HG03097 (cell line): ENCODE results near the gene ZNF827.

Source experiments
- ATAC-seq: cut with Tn5 transposase; IDR thresholded peaks from one replicate; pipeline ENCODE4 v1.9.1; 2021; ENCODE audit not compliant: unreplicated experiment, low FRiP score

The ZNF827 gene

DNA sequence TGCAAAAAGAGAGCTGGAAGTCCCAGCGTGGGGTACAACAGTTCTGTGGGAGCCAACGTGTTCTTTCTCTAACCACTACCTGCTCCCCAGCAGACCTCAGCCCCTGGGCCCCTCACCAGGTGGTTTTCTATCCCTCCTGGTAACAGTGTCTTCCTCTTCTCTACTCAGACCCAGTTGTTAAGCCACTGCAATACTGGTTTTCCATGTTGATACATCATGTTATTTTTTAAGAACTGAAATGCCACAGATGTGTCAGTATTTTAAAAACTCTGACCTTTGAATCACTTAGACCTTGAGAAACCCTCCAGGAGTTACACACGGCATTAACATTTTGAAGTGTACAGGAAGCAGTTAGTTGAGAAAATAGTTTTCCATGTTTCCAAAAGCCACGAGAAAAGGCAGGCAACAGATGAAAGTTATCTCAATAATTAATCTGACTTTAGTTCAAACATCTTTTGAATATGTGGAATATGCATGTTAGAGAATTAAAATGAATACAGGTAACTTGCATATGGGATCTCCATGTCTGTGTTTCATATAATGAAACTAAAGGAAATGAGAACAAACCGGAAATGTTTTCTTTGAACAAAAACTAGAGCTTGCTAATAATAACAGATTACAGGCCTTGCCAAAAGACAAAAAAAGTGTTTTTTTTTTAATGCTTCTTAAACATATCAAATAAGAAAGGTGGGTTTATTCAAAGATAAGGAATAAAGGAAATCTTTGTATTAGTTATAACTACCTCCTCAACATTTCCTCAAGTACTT lies 108.8 kb downstream of the ZNF827 start:
- peak; percentile 59 for ATAC-seq

- peak; percentile 62 for ATAC-seq
These were observed 109.7 kb downstream of the ZNF827 start for GRCh38 chr4:145828802-145829485.

- no peak for ATAC-seq
These were observed 110.7 kb downstream of the ZNF827 start for GRCh38 chr4:145827885-145828284.

DNA sequence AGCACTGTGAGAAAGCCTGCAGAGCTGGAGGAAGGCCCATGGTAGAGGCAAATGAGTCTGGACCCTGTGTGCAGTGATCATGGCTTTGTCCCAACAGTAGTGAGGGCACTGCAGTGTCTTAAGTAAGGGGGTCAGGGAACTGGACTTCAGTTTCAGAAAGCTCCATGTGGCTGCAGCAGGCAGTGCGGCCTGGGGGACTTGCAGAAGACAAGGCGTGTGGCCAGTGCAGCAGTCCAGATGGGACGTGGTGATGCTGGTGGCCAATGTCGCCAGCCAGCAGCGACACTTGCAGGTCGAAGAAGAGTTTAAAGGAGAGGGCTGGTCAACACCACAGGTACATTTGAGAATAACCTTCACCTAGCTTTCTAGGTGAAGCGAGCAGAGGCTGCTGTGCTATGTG lies 113.4 kb downstream of the ZNF827 start:
- ATAC-seq: no peak

DNA sequence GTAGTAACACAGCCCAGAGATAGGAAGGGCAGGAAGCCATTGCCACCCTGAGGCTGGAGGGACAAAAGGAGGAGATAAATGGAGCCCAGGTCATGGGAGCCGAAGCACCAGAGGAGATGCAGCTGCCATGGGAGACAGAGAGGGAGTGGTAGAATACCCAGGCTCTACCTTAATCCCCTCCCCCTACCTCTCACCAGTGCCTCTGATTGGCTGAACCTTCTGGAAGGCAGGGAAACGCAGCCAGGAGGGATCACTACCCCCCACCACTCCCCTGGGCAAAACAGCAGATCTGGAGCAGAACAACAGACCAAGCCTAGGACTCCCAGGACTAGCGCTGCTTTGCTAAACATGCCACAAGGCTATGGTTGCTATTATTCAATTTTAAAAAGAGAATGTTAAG lies 114.2 kb downstream of the ZNF827 start:
- no peak for ATAC-seq

DNA sequence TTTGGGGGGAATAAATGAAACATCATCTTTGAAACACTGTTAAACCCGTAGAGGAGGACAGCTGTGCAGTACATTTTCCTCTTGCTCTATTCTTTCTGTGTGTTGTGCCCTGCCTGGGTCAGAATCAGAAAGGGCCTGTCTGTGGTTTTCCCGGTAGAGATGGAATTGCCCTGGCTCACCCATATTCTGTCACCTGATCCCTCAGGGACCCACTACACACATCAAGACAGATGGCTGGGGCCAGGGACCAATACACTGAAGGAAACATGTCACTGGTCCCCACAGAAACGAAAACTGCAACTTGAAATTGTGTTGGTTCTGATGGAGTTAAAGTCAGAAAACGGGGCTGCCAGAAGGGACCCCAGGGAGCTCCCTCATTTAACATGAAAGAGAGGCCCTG lies 114.9 kb downstream of the ZNF827 start:
- no peak for ATAC-seq

GRCh38 chr4:145822581-145822980 lies 116.0 kb downstream of the ZNF827 start:
- no peak for ATAC-seq

DNA sequence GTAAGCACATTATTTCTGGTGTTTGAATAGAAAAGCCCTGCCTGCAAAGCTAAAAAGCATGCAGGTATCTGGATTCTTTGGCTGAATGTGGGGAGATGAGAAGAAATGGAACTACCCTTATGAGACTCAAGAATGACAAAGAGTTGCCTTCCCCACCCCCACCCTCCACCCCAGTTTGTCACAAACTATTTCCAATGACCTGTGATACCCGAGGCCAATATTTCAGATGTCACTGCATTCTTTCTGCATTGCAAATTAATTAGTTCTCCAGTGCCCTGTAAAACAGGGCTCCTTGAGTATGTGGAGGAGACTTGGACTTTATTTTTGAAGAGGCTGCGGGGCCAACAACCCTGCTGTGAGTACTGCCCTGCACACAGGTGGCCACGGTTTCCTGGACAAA lies 116.4 kb downstream of the ZNF827 start:
- no peak for ATAC-seq

DNA sequence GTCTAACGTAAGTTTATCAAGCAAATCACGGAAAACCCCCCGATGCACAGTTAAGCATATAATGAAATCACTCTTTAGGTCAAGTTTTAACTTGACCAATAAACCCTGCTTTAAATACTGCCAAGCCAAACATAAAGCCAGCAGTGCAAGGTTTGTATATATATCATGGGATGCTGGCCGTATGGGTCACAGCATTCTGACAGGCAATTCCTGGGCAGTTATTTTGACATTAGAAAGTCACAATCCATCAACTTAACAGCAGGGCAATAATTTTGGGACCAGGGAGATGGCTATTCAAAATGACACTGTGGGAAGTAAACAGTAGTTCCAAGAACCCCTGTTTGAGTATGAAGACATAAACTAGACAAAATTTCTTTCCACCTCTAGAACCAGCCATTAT lies 116.9 kb downstream of the ZNF827 start:
- ATAC-seq: no peak

DNA sequence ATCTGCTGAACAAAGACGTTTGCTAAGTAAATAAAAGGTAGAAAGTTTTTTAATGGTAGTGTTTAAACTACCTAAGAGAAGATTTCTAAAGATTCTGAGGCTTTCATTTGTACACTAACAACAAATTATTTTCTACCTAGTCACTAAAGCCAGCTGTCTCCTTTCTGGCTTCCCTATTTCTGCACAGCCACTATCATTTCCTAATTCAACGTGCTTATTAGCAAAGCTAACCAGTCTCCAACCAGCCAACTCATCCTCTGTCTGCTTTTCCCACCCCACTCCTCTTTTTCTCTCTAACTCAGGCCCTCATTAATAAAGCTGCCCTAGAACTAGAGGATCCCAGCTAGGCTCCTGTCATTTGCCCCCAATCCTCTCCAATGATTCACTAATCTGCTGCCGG lies 118.2 kb downstream of the ZNF827 start:
- ATAC-seq: no peak

DNA sequence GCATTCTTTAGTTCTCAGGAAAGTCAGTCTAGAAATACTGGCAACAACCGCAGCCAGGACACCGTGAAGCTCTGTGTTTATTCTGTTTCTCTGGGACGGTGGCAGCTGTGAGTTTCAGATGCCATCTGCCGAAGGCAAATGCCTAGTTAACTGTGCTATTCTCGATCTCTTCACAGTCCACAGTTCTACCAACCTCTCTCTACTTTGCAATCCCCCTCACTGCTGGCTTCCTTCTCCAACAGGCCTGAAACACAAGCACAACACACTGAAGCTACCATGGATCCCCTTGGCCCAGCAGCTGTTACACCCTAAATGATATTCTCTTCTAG lies 118.8 kb downstream of the ZNF827 start:
- ATAC-seq: peak; percentile 59

DNA sequence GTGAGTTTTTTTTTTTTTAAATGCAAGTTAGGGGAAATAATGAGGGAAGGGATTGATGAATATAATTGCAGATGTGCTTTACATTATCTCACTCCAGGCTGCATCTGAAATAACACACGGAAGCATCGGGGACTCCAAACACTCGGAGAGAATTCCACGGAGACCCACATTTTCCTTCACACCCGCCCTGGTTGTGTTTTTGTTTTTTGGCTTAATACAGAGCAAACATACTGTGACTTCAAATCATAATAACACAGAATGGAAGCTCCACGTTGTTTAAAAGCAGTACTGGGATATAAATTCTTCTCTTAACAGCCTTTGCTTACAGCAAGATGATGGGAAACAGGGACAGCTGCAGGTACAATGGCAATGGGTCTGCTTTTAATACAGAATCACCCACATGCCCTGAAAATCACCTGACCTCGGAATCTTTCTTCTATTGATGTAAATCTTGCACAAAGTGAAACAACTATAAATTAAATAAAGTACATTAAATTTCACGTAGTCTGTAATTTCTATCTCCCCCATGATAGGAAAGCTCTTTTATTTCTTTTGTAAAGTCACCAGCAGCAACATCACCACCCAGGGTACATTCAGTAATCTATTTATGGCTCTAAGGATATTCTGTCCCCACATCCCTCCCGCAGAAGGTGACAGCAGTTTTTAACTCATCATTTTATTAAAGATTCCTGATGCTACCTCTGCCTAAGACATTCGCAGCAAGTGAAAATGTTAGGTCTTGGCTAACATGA lies 119.3 kb downstream of the ZNF827 start:
- no peak for ATAC-seq

DNA sequence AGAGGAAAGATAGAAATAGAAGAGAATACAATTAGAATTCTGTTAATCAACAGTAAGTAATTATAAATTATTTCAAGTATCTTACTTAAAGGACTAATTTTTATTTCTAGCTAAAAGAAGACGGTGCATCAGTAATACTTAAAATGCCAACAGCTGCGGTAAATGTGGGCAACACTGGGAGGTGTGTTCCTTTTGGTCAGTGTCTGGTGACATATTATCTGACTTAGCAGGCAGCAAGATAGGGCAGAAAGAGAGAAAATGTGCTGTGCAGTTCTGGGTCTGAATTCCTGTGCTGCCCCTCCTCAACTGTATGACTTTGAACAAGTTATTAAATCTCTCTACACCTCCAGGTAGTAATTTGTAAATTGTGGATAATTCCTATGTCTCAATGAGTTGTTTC lies 120.6 kb downstream of the ZNF827 start:
- ATAC-seq: no peak

DNA sequence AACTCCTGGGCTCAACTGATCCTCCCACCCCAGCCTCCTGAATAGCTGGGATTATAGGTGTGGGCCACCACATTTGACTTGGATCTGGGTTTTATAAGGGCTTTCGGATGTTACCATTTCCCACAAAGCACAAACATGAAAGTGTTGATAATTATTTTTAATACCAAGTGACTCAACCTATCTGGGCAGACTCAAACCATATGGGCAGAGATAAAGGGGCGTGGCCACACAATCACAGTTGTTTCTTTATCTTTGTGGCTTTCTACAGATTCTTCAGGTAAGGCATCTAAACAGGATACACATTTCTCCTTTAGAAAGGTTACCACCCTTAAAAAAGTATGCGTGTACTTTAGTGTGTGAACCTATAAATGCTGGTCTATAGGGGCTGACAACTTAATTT lies 122.5 kb downstream of the ZNF827 start:
- no peak for ATAC-seq

GRCh38 chr4:145815626-145816025 lies 123.0 kb downstream of the ZNF827 start:
- no peak for ATAC-seq

DNA sequence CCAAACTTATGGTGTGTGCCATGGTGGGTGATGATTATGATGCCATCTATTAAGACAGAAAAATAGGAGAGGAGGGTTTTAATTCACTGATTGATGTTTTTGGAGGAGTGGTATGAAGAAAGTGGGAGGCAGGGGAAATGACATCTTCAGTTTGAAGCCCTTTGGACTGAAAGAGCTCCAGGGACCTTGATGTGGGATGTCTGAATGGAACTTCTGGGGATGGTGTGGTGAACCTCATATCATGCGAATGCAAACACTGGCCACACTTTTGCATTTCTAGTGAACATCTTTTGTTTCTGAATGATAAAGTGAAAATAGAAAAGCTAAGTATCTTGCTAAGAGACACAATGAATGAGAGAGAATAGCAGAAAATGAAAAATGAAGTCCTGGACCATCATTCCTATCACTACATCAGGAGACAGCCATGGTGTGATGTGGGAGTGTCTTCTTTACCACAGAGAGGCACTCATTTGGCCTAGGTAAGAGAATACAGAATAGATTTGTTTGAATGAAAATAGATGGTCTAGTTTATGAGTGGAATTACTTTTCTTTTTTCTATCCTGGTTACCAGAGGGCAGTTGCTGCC lies 123.5 kb downstream of the ZNF827 start:
- ATAC-seq: no peak

DNA sequence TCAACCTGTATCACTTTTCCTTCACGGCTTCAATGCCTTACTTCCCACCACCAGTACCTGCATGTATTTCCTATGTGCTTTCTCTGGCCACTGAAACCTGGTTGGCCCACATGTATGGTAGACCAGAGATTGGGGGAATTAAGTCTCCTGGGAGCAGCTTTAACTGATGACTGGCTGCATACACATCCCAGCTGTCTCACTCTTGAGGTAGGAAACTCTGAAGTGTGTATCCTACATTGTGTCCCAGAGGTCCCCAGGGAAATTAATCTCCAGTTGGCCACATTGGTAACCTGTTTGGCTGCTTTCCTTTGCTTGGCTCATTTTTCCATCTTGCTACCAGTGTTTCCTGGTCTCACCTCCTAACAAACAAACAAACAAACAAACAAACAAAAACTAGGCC lies 124.4 kb downstream of the ZNF827 start:
- no peak for ATAC-seq

- no peak for ATAC-seq
These were observed 125.7 kb downstream of the ZNF827 start for GRCh38 chr4:145812919-145813318.

GRCh38 chr4:145808848-145809512 lies 129.6 kb downstream of the ZNF827 start:
- ATAC-seq: no peak

DNA sequence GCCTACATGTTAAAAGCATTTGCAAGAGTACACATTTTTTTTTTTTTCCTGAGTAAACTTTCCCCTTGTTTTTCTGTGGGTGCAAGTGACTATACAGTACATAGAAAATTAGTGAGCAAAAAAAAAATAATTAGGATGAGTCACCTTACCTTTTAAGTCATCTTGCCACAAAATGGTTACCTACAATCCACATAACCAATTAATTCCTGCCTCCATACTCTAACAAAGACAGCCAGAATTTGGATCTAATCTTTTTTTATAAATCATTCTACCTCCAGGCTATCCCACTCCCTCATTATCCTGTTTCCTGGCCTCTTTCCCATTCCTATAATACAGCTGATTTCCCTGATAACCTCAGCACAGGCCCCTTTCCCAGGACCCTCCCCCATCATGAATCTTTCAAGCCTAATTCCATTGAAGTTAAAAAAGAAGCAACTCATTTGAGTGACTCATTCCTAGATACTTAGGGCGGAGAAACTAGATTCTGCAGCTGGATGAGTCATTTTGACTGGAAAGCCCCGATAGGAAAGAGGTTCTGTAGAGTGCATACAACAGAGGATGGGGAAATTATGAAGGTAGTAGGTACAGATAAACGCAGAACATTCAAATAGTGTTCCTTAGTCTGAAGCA lies 130.5 kb downstream of the ZNF827 start:
- ATAC-seq: peak; percentile 68
